Measurements from ENCODE around the gene GDPD5. TPM values are rescaled to one million over a fixed set of nuclear protein-coding genes. Genes with fewer than 3 reads are reported as not detected.

GDPD5 gene
- total and polyA plus RNA-seq, 9 of the 15 experiments (the other 6 are each of a cell fraction or from before 2014, with no cell fraction given): 0.32 to 27.3 (median 8.0) TPM

- peaks cover 10% of the 10 kb centered on the region; the same call in 1 of the 3 replicates for H3K79me2 ChIP-seq (ENCODE audit: control insufficient read depth, insufficient read depth, low read length)
- intact Hi-C loops (cut with micrococcal nuclease) (no loop called here), in situ Hi-C loops (cut with MboI) (no loop called here)
- ATAC-seq (peak; percentile 4), DNase-seq (ENCODE audit: extremely low read depth in 1 of 4, low spot score in 3 of 4) (no peak), FAIRE-seq (no peak)
- BruUV-seq (replicated peaks): no TSS peak
- H3K27ac ChIP-seq (ENCODE audit: extremely low read depth, low read depth, low read length): peak overlapping the region; percentile 68
- no peaks in the 10 kb centered on the region for H3K9me1 ChIP-seq (ENCODE audit: control insufficient read depth, insufficient read depth, low read length)
- no peaks in the 10 kb centered on the region for H3K27me3 ChIP-seq (ENCODE audit: control insufficient read depth in 2 of 2, insufficient read depth in 2 of 2, low read length in 2 of 2)
- peak overlapping the region; percentile 95 for H3K4me2 ChIP-seq (ENCODE audit: insufficient read depth, low read length)
- POLR2A ChIA-PET: interaction anchor here (1.0 kb wide), 1 partner anchor 232 kb away, joined by 4 read pairs; no protein-coding TSS in a partner anchor
- H3K36me3 ChIP-seq (ENCODE audit: control insufficient read depth, insufficient read depth, low read length): no peaks in the 10 kb centered on the region
- H4K20me1 ChIP-seq (replicated peaks; ENCODE audit: control insufficient read depth, insufficient read depth, low read length): peaks cover 7% of the 10 kb centered on the region; the same call in 1 of the 2 replicates
- WGBS (ENCODE audit: insufficient coverage, low coverage, missing lambda C conversion rate): 0% methylated on average over 3 of the region's 21 CpGs
- H2AFZ ChIP-seq (ENCODE audit: low read depth, low read length): peak overlapping the region; percentile 80
- CTCF ChIA-PET (ENCODE audit: low intra/inter-chr PET ratio): interaction anchor here (2.7 kb wide), 1 partner anchor 81 kb away, joined by 14 read pairs; no protein-coding TSS in a partner anchor
- no peaks in the 10 kb centered on the region for H3K9me3 ChIP-seq (replicated peaks; ENCODE audit: control insufficient read depth, insufficient read depth, low read depth, low read length)
- TF ChIP-seq FIP1L1 (IDR thresholded peaks at IDR 0.05; ENCODE audit: low read depth, low read length, poor library complexity, severe bottlenecking) (peak; percentile 4), ZNF143 (CRISPR knock-in tag; IDR thresholded peaks at IDR 0.05) (no peak), HNRNPLL (IDR thresholded peaks at IDR 0.05; ENCODE audit: low read depth, low read length, poor library complexity, severe bottlenecking) (no peak), NR2C1 (IDR thresholded peaks at IDR 0.05) (0 out of 2 replicates have a peak, but pooled peaks have one; percentile 45), NR2C1 (tag; IDR thresholded peaks at IDR 0.05) (no peak), VEZF1 (CRISPR knock-in tag; IDR thresholded peaks at IDR 0.05) (peak; percentile 12), ZBTB40 (IDR thresholded peaks at IDR 0.05) (peak; percentile 27; the same call in 1 of the 2 replicates), ZBTB40 (CRISPR knock-in tag; IDR thresholded peaks at IDR 0.05) (no peak), NRF1 (conservative IDR thresholded peaks at IDR 0.05 in 1 of 2, IDR thresholded peaks at IDR 0.05 in 1 of 2) (peak in 1 of 2 experiments; percentile 1; a peak in 2 of 4 replicates), ZBTB7A (IDR thresholded peaks at IDR 0.05; ENCODE audit: borderline replicate concordance, control insufficient read depth, low read depth, low read length) (peak; percentile 2; the same call in 1 of the 2 replicates), NR2C2 (CRISPR knock-in tag; IDR thresholded peaks at IDR 0.05) (no peak), NR2C2 (tag; IDR thresholded peaks at IDR 0.05) (peak; percentile 78)
- peak overlapping the region; percentile 63 for H3K4me3 ChIP-seq
- H3K4me1 ChIP-seq (replicated peaks in 1 of 2; ENCODE audit: control insufficient read depth in 2 of 2, insufficient read depth in 2 of 2, low read length in 2 of 2): peaks cover 10 to 35% of the 10 kb centered on the region in 2 experiments; a peak in 4 of 5 replicates
- H3K9ac ChIP-seq (ENCODE audit: insufficient read depth in 1 of 2, low read depth in 2 of 2, low read length in 2 of 2): peak overlapping the region; percentile 73 to 92
These were observed 426 bp upstream of the GDPD5 start for GRCh38 chr11:75526192-75526541.
